HG03571 (cell line): ENCODE data around the gene ZNF384.

Experiments used
- ATAC-seq: cut with Tn5 transposase; IDR thresholded peaks from one replicate; pipeline ENCODE4 v1.9.1; 2021; ENCODE audit not compliant: unreplicated experiment

Gene ZNF384

DNA sequence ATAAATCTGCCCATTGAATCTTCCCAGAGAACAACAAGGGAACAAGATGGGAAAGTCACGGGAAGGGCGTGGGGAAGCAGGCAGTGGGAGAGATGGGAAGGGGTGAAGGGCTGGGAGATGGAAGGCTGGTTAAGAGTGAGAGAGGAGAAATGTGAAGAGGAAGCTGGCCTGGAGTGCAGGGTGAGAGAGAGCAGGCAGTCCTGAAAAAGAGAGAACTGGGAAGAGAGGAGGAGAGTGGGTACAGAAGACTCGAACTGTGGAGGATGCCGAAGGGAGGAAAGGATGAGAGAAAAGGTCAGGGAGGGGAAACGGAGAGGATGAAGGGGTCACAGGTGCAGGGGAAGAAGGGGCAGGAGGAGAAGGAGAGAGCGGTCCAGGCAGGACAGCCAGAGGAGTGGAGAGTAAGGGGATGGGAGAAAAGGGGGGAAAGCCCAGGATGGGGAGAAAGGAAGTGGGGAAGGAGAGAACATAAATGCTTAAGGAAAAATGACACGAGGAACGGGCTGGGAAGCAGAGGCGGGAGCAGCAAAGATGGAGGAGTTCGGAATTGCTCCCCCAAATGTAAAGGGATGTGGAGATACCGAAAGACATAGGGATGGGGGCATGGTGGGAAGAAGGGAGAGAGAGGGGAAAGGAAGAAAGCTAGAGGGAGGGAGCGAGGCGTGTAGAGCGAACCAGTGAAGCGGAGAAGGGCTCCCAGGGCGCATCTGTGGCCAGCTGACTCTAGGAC is 10.2 kb upstream of the ZNF384 start:
- ATAC-seq: no peak

DNA sequence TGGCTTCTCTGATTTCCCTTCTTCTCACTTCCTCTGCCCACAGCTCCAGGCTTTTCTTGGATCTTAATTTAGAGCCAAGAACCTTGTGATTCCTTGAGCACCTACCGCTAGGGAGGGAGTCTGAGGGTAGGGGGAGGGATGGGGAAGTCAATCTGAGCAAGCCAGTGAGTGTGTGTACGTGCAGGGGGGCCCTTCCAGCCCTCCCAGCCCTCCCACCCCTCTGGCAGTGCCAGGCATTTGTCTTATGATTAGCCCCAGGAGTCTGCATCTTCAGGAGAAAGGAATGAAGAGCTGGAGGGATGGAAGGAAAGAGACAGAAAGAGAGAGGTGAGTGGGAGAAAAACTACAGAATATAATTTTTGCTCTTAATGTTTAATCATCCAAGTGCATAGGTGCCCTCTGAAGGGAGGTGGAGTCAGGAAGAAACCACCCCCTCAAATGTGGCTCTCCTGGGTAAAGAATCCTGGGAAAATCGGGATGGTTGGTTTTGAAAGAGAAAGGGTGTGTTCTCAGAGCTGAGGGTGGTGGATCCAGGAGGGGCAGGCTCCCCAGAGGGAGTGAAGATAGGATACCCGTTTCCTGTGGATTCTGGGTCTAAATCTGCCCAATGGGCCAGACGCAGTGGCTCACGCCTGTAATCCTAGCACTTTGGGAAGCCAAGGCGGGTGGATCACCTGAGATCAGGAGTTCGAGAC is 9.3 kb upstream of the ZNF384 start:
- no peak for ATAC-seq

DNA sequence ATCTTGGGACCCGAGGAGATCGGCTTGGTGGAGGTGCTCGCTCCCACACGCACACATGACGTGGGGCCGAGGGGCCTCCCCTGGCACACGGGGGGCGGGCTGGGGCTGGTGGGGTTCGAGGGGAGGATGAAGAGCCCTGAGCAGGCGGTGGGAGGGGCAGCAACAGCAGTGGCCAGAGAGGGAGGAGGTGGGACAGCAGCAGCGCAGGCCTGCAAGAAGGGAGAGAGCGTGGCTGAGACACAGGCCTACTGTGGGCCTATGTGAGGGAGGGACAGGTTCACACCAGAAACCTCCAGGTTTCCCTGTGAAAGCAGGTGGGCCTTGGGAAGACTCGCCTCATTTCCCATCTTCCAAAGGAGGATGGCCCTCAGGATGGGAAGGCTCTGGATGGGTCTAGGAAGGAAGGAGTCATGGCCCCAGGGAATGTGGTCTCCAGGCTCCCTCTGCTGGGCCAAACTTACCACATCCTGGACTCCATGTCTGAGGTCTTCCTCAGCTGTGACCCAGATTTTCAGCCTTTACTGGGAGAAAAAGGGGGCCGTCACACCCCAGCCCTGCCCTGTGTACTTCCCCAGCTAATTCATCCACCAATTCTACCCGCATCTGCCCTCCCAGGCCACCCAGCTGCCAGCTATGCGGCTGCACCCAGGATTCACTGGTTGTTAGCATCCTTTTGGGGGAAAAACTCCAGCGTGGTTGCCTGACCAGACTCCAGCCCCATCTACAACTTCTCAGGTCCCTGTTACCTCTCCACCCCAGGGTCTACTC is 8.6 kb upstream of the ZNF384 start:
- ATAC-seq: no peak

DNA sequence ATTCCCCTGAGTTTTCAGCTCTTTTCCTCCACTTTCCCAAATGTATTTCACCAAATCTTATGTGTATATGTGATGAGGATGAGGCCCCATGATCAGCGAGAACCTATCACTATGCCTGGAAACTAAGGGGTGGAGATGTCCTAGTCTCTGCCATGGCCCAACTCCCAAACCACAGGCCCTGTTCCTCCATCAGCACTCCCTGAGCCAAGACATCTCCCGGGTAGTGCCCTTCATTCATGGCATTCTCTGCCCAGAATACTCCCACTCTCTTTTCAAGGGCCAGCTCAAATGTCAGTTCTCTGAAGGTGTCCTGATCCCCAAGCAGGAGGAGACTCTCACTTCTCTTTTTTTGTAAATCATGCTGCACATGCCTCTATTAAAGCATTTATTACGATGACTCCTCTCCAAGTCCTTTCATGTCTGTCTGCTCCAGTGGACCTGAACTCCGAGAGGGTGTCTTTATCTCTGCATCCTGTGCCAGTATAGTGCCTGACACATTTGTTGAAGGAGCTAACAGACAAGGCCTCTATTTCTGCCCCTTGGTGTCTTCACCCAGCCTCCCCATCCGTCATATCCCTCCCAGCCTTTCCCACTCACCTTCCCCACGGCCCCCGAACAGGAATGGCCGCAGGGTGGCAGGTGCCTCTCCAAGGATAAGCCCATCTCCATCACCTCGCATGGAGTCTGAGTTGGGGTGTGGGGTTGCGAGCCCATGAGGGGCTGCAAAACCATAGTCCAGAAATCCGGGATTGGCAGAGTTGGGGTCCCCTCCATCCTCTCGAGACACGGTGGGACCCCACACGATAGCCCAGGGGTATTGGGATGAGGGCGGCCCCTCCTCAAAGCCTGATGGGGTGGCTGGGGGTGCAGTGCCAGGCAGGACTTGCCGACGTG is 7.8 kb upstream of the ZNF384 start:
- no peak for ATAC-seq

DNA sequence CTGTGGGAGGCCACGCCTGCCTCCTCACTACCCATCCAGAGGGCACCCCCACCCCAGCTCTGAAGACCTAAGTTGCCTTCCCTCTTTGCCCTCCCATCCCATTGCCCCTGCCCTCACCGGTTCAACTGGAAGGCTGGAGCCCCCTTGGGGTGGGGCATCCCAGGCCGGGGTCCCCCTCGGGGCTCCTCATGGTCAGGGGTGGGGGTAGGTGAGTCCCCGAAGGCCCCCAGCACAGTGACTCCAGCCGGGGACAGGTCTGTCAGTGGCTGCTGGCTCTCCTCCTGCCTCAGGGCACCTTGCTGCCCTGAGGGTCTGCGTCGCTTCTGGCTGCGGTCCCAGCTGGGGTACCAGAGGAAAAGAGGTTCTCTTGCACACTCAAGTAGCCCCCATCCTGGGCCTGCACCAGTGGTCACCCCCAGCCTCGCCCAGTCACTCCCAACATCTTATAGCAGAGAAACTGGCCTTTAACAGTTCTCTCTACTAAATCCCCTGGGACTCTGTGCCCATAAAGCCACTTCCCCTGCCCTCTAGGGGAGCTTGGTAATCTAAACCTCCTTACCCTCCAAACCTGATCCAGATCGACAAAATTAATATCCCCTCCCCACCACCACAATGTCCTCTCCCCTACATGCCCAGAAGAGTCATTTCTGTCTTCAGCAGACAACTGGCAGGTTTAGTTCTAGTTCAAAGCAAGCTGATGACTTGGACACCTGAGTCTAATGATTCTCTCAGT is 6.3 kb upstream of the ZNF384 start:
- ATAC-seq: no peak

DNA sequence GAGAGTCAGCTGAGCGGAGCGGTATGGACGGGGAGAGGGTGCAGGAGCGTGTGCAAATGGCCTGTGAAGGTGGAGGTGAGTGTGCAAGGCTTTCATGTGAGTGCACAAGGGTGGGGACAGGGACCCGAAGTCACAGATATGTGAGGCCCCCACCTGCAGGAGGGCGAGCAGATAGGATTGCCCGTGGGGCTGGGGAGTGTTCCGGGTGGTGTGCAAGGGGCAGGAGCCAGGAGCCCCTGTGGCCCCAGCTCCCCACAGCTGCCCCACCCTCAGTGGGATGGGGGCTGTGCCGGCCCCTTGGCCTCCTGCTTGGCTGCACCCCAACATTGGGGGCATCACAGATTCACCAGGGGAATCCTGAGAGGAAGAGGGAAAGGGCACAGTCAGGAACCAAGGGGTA is 5.5 kb upstream of the ZNF384 start:
- ATAC-seq: no peak

DNA sequence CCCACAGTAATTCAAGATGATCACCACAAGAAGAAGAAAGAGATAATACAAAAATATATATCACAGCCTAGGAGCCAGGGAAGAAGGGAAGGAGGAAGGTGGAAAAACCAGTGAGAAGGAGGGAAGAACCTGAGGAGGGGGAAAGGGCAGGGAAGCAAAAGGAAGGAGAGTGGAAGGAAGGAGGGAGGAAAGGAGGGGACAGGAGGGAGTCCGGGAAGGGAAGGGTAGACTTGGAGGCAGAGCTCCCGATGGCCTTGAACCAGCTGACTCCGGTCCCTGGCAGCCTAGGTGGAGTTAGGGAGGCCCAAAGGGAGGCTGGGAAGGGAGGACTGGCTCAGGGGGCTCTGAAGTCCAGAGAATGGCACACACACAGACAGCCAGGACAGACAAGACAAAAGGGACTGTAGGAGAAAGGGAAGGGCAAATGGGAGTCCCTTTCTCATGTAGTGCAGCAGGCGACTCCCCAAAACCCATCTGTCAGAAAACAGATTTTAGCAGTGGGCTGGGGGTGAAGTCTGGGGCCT is 4.7 kb upstream of the ZNF384 start:
- ATAC-seq: no peak

DNA sequence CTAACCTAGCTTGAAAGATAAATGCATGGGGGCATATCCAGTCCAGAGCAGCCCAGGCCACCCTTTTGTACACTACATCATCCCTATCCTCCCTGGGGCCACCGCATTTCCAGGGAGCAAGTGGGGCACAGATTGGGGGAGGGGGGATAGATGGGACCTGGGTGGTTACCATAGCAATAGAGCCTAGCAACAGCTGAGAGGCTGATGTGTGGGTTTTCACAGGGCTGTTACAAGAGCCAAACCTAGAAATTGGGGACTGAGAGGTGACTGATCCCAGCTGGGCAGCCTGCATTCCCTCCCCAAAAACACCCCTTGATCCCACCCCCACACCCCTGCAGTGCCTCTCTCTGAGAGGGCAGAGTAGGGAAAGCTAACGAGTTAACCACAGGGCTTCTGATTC is 3.7 kb upstream of the ZNF384 start:
- no peak for ATAC-seq

DNA sequence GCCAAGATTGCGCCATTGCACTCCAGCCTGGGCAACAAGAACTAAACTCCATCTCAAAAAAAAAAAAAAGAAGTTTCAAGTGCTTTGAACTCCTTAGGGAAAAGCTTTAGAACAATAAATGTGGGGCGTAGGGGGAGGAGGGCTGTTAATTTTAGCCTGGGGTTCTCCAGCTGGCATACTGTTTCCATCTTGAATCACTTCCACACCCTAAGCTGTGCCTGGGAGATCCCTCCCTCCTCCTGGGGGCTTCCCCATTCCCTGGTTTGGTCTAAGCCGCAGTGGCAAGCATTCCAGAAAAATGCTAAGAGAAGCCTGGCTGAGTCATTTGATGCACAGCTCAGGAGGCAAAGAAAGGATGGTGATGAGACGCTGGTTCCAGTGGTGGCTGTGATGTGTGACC is 2.3 kb upstream of the ZNF384 start:
- ATAC-seq: no peak

DNA sequence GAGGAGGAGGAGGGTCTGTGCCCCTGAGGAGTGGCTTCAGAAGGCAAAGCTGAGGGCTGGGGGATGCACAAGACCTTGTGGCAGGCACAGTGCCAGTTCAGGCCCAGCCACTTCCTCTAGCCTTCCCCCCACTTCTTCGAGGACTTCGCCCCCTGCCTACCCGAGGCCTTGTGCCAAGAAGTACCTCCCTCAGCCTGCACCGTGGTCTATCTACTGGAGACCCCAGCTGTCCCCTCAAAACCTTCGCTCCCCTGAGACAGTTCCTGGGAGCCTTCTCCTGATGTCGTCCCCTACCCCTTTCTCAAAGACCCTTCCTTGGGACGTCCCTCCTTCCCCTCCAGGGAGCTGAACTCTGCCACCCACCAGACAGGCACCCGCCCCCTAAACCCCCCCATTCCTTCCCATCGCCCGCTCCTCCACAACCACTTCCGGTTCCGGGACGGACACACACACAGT is 604 bp downstream of the ZNF384 start:
- ATAC-seq: no peak

DNA sequence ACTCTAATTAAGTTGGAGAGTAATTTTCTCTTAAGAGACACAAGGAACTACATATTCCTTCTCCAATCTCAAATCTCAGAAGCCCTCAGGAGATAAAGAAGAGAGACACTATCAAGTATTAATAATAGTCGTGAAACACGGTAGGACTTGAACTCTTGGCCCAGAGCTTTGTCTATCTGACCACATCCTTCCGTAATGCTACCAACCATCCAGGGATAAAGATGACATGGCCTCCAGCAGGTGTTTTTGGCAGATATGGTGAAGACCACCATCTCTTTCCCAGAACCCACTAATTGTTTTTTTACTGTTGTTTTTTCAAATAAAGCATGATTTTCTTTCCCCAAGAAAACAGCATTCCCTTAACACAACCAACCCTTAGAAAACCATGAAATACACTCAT is 3.4 kb downstream of the ZNF384 start:
- no peak for ATAC-seq

DNA sequence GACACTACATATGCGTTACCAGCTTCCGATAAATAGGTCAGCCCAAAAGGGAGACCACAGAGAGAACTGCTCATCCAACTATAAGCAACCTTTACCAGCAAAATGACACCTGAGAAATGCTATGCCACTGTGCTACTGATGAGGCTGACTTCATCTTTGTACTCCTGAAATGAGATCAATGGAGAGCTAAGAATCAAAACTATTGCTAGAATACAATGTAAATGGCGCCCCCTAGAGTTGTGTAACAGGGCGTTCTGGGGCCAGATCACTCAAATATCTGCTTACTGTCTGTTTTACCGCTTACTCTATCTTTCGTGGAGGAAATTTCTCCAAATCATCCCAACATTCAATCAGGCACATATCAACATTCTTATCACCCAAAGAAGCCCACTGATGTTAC is 4.6 kb downstream of the ZNF384 start:
- no peak for ATAC-seq

DNA sequence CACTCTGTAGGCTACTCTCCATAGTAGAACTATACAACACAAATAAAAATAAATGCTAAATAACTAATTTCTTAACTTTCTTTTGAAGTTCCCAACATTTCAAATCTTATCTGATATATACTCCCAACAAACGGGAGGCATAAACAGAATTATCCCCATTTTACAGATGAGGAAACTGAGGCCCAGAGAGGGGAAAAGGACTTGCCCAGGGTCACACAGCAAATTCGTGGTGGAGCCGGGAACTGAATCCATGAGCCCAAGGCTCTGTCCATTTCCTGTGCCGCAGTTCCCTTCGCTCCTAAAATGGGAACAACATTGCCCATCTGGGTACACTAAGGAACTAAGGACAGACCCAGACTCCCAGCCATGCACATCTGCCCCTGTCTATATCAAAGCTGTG is 12.2 kb downstream of the ZNF384 start:
- ATAC-seq: no peak

DNA sequence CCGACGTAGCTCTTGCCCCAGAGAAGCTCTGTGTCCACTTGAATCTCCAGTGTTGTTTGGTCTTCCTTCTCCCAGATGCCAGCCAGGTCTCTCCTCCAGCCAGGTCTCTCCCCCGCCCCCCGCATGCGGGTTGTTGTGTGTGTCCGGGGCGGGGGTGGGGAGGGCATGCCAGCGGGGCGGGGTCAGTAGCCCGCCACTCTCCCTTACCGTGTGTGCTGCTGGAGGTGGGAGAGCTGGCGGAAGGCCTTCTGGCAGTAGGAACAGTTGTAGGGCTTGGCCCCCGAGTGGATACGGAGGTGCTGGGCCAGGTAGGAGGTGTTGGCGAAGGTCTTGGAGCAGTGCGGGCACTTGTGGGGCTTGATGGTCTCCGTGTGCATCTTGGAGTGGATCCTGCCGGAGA is 17.0 kb downstream of the ZNF384 start:
- ATAC-seq: no peak

DNA sequence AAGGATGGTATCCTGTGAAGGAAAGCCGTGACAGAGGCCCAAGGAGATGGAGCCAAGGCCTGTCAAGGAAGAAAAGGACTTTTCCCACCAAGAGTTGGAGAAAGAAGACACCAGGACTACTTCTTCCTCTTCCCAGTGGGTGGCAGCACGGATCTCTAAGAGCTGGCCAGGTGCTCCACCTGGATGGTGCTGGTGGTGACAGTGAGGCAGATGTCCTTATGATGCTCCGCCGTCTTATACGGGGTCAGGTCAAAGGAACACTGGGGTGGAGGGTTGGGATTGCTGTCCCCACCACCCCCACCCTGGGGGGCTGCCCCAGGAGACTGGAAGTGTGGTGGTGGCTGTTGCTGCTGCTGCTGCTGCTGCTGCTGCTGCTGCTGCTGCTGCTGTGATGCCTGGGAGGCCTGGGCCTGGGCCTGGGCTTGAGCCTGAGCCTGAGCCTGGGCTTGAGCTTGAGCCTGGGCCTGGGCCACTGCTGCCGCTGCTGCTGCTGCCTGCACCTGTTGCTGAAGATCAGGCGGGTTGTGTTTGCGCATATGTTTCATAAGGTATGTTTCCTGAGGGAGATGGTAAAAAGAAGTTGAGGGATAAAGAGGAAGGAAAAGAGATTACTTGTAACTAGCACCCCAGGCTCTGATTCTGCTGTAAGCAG is 21.5 kb downstream of the ZNF384 start:
- no peak for ATAC-seq

DNA sequence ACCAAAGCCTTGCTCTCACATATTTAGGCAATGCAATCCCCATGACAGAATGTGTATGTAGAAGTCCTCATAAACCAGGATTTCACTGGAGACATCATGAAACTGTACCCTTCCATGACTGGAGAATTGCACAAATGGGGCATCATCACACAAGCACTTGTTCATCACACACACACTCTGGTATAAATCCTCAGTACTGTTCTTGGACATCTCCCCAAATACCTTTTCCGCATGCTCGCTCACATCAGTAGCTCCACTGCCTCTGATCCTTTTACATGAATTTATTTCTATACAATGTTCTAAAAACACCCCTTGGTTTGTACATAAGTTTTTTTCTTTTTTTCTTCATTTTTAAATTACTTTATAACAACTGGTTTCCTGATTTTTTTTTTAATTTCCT is 23.0 kb downstream of the ZNF384 start:
- ATAC-seq: no peak

DNA sequence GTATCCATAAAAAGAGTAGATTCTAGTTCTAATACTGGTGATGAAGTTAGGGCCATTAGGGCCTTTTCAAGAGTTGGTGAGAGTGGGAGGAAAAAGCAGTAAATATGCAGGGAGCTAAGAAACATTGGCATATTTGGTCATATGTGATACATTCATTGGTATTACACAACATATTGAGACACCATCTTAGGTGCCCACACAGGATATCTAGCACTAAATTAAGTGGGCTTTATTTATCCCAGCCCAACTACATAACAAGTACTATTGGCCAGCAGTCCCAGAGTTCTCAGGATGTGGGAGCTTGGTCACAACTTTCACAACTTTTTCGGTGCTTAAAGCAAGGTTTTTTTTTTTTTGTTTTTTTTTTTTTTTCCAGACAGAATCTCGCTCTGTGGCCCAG is 24.3 kb downstream of the ZNF384 start:
- no peak for ATAC-seq

DNA sequence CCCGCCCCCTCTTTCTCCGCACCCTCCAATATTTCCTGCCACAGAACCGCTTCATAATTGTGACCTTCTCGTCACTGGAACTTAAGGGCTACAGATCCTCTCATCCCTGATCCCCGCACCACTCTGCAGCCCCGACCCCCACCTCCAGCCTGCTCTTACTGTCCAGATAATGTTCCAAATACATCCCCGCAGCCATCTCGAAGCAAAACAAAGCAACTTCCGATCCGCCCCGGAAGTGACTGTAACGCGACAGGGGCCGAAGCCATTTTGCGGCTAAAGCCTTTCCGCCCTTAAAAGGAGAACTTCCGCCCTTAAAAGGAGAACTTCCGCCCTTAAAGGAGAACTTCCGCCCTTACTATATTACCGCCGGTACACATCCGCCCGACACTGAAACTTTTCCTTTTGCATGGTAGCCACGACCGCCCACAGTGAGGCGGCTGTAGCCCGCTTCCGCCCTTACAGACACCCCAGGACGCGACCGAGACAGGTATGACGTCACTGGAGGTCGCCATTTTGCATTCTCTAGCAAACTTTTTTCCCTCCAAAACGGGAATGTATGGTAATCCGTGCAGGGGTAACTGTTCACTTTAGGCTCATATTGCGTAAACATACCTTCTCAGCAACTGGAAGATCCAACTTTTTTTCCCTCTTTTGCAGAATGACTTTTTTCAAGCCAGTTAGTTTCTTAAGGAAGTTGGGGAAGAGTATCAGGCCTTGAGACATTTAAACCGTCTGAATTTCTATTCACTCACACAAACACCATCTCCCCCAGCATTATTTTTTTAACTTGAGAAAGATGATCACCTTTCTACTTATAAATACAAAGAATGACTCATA is 26.1 kb downstream of the ZNF384 start, which contains the start of gene ING4:
TSS of gene ING4 (minus strand) at position 214 of the 837 bp plus-strand sequence. CDS start at position 196, 18 bp downstream.
- peak; percentile 97 for ATAC-seq

DNA sequence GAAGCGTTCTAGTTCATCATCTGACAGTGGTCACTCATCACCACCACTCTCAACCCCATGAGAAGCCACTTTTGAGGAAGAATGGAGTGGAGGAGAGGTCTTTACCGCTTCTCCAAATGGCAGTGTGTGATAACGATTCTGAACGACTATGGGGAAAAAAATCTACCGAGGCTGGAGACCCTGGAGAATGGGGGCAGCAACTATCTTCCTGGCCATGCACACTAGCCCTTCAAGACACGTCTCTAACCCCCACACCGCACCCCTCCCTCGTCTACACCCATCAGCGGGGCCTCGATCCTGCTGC is 26.6 kb downstream of the ZNF384 start:
- no peak for ATAC-seq
